Measurements from ENCODE around the gene CASS4. TPM values are rescaled to one million over a fixed set of nuclear protein-coding genes. Genes with fewer than 3 reads are reported as not detected.
A peak's percentile ranks its signal among the peaks of the same experiment; 100 is the strongest.
"Not testable (repeated sequence)": the region's sequence is repeated elsewhere in the genome, so short reads cannot be mapped to it uniquely, and the experiment has no call there.

CASS4 gene
- total and polyA plus RNA-seq, 2 donors (not counting 3 experiments of a cell fraction or from before 2014, with no cell fraction given) = not detected

- POLR2A ChIA-PET = no interaction called here
- Histone ChIP-seq H2AFZ (ENCODE audit: low read depth, low read length) (no peak overlapping the region), H3K9me1 (replicated peaks; ENCODE audit: control insufficient read depth, extremely low read depth, insufficient read depth, low read length) (no peaks in the 10 kb centered on the region), H3K9ac (replicated peaks; ENCODE audit: extremely low read depth, insufficient read depth, low read length) (no peak overlapping the region), H3K4me3 (replicated peaks in 1 of 3; ENCODE audit: insufficient read depth in 1 of 3, low read depth in 1 of 3, low read length in 3 of 3) (no peak overlapping the region), H3K4me1 (ENCODE audit: control insufficient read depth, extremely low read depth, insufficient read depth, low read length) (peaks cover 14% of the 10 kb centered on the region), H3K27ac (ENCODE audit: insufficient read depth, low read depth, low read length) (no peak overlapping the region), H3K79me2 (ENCODE audit: control insufficient read depth, insufficient read depth, low read length) (peaks cover 75% of the 10 kb centered on the region), H3K27me3 (ENCODE audit: control insufficient read depth in 2 of 2, insufficient read depth in 2 of 2, low read length in 2 of 2) (no peaks in the 10 kb centered on the region), H3K36me3 (ENCODE audit: control insufficient read depth in 2 of 2, extremely low read depth in 1 of 2, insufficient read depth in 2 of 2, low read length in 2 of 2) (peaks cover 2 to 12% of the 10 kb centered on the region in 2 experiments), H4K20me1 (replicated peaks; ENCODE audit: control insufficient read depth, extremely low read depth, insufficient read depth, low read length) (no peaks in the 10 kb centered on the region), H3K9me3 (replicated peaks; ENCODE audit: control insufficient read depth, insufficient read depth, low read length) (no peaks in the 10 kb centered on the region), H3K4me2 (ENCODE audit: insufficient read depth, low read length) (no peak overlapping the region)
- intact Hi-C loops (cut with micrococcal nuclease) = loop anchor here (2.0 kb wide), 1 partner anchor 13 kb away; no protein-coding TSS in a partner anchor
- CTCF ChIA-PET = no interaction called here
- DNase-seq (ENCODE audit: low read depth, low spot score) = no peak
- no TSS peak for BruUV-seq (replicated peaks)
- no peak for FAIRE-seq
- dilution Hi-C loops (cut with MboI; ENCODE audit: extremely low pct_ligation_motif_present, low sequenced_read_pairs) = no loop called here
- TF ChIP-seq CTCF (IDR thresholded peaks at IDR 0.05; ENCODE audit: extremely low read depth in 1 of 2, insufficient read depth in 1 of 2, low read depth in 1 of 2, low read length in 2 of 2) (no peak), MYC (IDR thresholded peaks at IDR 0.05; ENCODE audit: low read depth, low read length) (no peak), POLR2A (IDR thresholded peaks at IDR 0.05; ENCODE audit: low read depth, low read length) (no peak), POLR2AphosphoS5 (IDR thresholded peaks at IDR 0.05; ENCODE audit: insufficient read depth, low read depth, low read length) (no peak), JUN (IDR thresholded peaks at IDR 0.05; ENCODE audit: borderline replicate concordance, insufficient read depth, insufficient read length, low read depth) (no peak), GATA2 (IDR thresholded peaks at IDR 0.05; ENCODE audit: insufficient read depth, insufficient read length, low read depth, low read length) (no peak), FOS (IDR thresholded peaks at IDR 0.05; ENCODE audit: borderline replicate concordance, insufficient read depth, low read length) (no peak), MAX (IDR thresholded peaks at IDR 0.05; ENCODE audit: insufficient read depth, insufficient read length) (no peak), EZH2 (IDR thresholded peaks at IDR 0.05; ENCODE audit: borderline replicate concordance, low read depth, low read length, severe bottlenecking) (no peak)
These were observed 22.3 kb upstream of the CASS4 start for GRCh38 chr20:56389807-56390206.

GRCh38 chr20:56390396-56390795, 21.7 kb upstream of the CASS4 start:
- Histone ChIP-seq H3K4me1 (ENCODE audit: control insufficient read depth, extremely low read depth, insufficient read depth, low read length) (peaks cover 14% of the 10 kb centered on the region), H3K36me3 (ENCODE audit: control insufficient read depth in 2 of 2, extremely low read depth in 1 of 2, insufficient read depth in 2 of 2, low read length in 2 of 2) (peaks cover 3 to 12% of the 10 kb centered on the region in 2 experiments), H3K79me2 (ENCODE audit: control insufficient read depth, insufficient read depth, low read length) (peaks cover 77% of the 10 kb centered on the region), H3K4me3 (replicated peaks in 1 of 3; ENCODE audit: insufficient read depth in 1 of 3, low read depth in 1 of 3, low read length in 3 of 3) (peak overlapping the region in 1 of 3 experiments; percentile 78), H3K9ac (replicated peaks; ENCODE audit: extremely low read depth, insufficient read depth, low read length) (peak overlapping the region; percentile 52), H3K4me2 (ENCODE audit: insufficient read depth, low read length) (peak overlapping the region; percentile 65)
- CTCF ChIA-PET; POLR2A ChIA-PET; H3K9me3 ChIP-seq (replicated peaks; ENCODE audit: control insufficient read depth, insufficient read depth, low read length); H4K20me1 ChIP-seq (replicated peaks; ENCODE audit: control insufficient read depth, extremely low read depth, insufficient read depth, low read length); H3K27ac ChIP-seq (ENCODE audit: insufficient read depth, low read depth, low read length); FAIRE-seq; H3K9me1 ChIP-seq (replicated peaks; ENCODE audit: control insufficient read depth, extremely low read depth, insufficient read depth, low read length); BruUV-seq (replicated peaks); H2AFZ ChIP-seq (ENCODE audit: low read depth, low read length); DNase-seq (ENCODE audit: low read depth, low spot score); dilution Hi-C loops (cut with MboI; ENCODE audit: extremely low pct_ligation_motif_present, low sequenced_read_pairs); H3K27me3 ChIP-seq (ENCODE audit: control insufficient read depth in 2 of 2, insufficient read depth in 2 of 2, low read length in 2 of 2): not testable (repeated sequence)
- intact Hi-C loops (cut with micrococcal nuclease) = loop anchor here (2.0 kb wide), 1 partner anchor 14 kb away; no protein-coding TSS in a partner anchor
